8988T (cell line): ENCODE results near the gene EFS.
"Not testable (repeated sequence)": the region's sequence is repeated elsewhere in the genome, so short reads cannot be mapped to it uniquely, and the experiment has no call there.

Experiments used
- DNase-seq: peaks from one replicate; pipeline ENCODE4 v3.0.0; 2011

EFS gene

DNA sequence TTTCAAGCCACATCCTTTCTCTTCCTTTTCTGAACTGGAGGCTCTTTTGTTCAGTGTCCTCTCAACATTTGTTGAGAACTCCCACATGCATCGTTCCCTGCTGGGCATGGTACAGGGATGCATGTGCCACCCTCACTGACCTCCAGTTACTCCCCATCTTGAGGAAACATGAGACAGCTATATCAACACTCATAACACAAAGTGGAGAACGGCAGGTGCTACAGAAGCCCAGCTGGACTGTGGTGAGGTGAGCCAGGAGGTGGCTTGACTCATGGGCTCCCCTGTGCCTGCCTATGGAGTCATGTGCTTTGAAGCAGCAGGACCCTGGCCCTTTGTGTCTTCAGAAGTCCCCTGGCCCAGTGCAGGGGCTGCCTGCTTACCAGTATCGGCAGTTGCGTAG is 33.4 kb upstream of the EFS start:
- no peak for DNase-seq

DNA sequence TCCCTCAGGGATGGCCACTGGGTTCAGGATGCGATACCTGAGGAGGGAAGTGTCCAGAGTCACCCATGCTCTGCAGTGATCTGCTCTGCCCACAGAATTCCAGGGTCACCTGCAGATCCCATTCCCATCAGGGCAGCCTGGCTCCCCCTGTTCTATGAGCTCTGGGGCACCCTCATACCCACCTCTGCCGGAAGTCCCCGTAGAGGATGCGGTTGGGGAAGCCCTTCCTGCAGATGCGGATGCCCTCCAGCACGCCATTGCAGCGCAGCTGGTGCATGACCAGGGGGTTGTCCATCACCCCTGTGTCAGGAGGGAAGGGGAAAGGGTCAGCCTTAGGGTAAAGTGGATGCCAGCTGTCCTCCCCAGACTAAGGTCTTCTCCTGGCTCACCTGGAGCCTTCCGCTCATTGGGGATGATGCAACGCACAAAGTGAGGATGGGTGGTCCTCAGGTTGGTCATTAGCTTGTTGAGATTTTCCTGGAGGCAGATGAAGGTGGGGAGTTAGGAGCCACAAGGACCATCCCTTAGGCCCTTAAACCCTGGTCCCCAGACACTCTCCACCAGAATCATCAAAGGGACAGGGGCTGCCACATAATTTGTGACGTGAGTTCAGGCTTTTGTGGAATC is 31.9 kb upstream of the EFS start:
- no peak for DNase-seq

DNA sequence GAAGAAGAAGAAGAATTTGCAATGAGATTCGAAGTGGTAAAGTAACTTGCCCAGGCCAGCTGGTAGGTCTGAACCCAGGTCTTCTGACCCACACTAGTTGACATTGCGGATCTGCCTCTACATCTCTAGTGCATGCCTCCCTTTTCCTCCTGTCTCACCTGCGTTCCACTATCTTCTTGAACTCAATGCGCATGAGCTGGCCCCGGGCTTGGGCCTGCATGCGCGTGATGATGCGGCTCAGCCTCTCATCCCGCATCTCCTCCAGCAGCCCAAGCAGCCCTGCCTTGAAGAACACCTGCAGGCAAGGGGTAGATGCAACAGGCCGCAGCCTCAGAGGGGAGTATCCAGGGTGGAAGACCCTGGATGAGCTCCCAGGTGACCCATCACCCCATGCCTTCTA is 31.2 kb upstream of the EFS start:
- no peak for DNase-seq

DNA sequence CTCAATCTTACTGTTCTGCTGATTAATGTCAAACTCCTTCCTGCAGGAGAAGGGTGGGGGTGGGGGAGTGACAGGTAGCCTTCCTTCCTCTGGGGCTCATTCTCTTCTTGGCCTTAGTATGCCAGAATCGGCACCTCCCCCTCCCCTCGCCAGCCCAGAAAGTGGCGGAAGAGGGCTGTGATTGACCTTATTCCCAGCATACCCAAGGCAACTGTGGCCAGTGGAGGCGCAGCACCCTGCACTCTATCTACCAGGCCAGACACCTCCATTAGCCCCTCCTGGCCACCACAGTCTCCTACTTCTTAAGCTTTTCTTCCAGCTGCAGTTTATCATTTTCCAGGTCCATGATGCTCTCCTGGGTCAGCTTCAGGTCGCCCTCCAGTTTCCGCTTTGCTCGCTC is 27.6 kb upstream of the EFS start:
- no peak for DNase-seq

DNA sequence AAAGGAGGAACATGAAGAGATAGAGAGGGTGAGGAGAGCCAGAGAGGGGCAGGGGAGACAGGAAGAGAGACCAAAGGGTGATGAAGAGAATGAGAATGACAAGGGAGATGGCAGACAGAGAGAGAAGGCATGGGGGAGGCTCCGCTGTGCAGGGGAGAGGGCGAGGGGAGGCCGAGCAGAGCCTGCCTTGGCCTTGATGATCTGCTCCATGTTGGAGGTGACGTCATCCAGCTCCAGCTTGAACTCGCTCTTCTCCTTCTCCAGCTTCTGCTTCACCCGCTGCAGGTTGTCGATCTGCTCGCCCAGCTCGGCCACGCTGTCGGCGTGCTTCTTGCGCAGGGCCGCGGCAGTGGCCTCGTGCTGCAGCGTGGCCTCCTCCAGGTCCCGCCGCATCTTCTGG is 24.9 kb upstream of the EFS start:
- not testable (repeated sequence) for DNase-seq

DNA sequence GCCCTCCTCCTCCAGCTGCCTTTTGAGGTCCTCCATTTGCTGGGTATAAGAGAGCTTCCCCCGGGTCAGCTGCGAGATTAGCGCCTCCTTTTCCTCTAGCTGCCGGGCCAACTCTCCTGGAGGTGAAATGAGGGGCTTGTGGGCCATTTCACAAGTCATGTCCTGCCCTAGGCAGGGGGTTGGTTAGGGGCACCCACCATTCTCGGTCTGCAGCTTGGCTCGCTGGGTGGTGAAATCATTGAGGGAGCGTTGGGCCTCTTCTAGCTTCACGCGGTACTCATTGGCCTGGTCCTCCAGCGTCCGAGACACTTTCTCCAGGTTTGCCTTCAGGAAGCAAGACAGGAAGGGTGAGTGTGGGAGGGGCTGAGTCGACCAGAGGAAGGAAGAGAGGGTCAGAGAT is 24.4 kb upstream of the EFS start:
- no peak for DNase-seq

DNA sequence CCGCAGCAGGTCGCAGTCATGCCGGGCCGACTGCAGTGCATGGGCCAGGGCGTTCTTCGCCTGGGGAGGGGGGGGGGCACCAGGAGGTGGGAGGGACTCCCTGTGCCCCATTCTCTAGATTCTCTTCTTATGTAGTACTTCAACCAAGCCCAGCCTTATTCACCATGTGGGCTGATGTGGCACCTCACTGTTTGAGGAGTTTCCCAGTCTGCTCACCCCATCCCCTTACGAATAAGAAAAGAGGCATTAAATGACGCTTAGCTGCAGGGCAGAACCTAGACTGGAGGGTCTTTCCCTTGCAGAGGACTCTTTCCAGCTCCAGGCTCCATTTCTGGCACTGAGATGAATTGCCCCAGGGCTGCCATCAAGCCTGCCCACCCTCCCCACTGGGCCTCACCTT is 24.0 kb upstream of the EFS start:
- DNase-seq = no peak

DNA sequence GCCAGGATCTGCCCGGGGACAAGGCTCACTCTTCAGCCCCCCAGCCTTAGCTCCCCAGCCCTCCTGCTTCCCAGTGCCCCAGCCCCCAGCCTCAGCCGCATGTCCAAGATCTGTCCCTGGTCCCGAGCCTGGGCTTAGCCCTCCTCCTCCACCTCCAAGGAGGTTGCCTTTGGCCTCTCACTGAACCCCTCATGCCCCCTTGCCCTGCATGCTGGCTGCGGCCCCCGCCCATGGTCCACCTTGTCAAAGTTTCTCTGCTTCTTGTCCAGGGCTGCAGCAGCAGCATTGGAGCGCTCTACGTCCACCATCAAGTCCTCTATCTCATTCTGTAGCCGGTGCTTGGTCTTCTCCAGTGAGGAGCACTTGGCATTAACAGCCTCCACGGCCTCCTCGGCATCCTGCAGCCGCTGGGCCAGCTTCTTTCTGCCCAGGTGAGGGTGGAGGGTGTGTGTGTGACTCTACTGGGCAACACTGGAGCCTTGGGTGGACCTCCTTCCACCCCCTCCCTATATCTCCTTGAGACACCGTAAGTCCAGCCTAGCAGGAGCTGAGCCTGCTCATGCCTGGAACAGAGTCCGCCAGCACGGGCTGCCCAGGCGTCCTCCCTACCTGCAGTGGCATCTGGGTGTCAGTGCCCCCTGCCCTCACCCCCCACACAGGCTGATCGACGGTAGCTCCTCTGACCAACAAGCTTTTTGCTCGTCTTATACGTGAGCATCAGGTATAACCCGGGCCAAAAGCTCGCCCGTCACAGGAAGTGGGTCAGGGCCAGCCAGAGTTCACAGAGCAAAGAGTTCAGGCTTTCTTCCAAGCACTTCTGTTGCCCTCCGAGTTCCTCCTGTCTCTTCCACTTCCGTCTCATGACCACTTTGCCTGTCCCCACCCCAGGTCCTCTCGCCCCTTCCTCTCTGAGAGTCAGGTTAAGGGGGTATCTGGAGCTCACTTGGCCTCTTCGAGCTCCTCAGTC is 23.2 kb upstream of the EFS start:
- no peak for DNase-seq

DNA sequence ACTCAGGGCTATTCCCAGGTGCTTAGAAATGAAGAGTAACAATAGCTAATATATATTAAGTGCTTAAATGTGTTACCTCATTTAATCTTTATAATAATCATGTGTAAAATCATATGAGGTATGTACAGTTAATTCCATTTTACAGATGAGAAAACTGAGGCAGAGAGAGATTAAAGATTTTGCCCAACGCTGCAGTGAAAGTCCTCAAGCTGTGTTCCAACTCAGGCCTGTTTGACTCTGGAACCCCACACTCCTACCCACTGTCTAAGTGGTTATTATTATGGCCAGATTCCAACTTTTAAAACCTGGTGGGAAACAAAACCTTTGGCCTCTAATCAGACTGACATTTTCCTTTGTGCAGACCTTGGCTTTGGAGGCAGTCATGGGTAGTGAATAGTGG is 22.0 kb upstream of the EFS start:
- no peak for DNase-seq

DNA sequence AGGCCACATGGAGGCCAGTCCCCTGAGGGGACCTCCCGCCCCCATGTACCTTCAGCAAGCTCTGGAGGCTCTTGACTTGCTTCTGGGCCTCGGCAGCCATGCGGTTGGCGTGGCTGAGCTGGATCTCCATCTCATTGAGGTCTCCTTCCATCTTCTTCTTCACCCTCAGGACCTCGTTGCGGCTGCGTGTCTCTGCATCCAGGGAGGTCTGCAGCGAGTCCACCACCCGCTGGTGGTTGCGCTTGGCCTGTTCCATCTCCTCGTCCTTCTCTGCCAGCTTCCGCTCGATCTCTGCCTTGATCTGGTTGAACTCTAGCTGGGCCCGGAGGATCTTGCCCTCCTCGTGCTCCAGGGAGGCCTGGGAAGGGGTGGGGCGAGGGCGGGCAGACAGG is 21.3 kb upstream of the EFS start:
- DNase-seq = not testable (repeated sequence)

DNA sequence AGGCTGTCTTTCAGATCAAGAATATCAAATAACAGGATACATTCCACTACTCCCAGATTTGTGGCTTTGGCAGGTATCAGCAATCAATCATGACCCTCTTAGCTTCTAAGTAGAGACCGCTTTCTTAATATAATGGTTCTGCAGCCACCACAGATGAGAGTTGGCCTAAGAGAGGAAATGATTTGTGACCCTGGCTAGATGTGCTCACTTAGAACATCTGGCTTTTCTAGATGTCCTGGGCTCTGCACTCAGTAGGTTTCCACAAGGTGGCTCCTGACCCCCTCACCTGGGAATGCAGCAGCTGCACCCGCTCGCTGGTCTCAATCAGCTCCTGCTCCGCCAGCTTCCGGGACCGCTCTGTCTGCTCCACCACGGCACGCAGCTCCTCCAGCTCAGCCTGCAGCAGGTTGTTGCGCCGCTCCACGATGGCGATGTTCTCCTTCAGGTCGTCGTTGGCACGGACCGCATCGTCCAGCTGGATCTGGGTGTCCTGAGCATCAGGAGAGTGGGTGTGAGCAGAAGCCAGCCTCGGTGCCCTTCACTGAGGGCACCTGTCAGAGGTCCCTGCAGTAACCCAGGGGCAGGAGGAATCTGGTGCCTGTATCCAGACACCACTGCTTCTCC is 20.8 kb upstream of the EFS start:
- no peak for DNase-seq

DNA sequence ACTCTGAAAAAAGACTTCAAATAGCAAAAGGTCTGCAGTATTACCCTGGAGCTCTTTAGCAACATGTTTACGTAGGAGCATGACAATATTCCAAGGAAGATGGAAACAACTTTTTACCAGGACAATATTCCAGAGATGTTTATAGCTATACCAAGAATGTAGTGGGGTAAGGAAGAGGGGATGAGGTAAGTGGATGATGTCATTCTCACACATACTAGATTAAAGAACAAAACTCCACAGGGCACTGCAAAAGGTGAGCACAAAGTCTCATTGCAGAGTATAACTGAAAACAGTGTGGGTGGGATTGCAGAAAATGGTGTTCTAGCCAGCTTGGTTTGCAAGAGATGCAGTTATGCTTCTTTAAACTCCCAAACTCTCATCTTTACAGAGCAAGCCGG is 20.3 kb upstream of the EFS start:
- no peak for DNase-seq

DNA sequence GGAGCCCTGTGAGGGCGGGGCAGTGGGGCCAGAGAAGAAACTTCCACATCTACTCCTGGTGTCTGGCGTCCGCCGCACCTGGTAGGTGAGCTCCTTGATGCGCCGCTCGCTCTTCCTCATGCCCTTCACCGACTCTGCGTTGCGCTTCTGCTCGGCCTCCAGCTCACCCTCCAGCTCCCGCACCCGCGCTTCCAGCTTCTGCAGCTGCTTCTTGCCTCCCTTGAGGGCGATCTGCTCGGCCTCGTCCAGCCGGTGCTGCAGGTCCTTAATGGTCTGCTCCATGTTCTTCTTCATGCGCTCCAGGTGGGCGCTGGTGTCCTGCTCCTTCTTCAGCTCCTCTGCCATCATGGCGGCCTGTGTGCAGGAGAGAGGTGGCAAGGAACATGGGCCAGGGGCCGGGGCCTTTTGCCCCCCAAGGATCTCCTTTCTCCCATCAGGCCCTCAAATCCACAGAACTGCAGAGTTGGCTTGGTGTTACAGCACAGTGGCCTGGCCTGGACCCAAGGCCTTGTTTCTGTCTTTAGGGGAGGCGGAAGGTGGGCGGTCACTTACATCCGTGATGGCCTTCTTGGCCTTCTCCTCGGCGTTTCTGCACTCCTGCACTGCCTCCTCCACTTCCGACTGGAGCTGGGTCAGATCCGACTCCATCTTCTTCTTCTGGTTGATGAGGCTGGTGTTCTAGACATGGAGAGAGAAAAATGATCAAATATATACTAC is 19.6 kb upstream of the EFS start:
- DNase-seq = no peak

DNA sequence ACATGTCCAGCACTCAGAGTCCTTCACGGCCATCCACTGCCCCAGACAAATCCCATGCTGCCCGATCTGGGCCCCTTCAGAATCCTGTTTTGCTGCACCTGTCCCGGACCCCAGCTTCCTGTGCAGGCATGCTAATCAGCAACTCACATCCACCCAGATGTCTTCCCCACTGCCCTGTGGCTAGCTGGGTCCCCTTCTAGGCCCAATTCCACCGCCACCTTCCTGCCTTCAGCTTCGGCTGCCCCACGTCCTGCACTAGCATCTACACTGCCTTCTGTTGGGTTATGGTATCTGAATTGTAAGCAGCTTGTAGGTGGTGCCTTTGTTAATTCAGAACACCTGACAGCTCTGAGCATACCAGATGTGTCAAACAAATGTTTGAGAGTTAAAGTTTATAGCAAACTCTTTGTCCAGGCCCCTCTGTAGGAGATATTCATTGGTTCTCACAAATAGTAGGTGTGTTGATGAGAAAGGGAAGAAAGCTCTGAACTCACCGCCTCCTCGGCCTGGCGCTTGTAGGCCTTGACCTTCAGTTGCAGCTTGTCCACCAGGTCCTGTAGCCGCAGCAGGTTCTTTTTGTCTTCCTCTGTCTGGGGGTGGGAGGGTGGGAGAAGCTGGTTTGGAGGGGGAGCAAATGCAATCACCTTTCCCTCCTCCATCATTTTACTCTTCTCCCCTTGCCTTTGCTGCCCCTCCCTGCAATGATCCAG is 17.9 kb upstream of the EFS start:
- DNase-seq = no peak

DNA sequence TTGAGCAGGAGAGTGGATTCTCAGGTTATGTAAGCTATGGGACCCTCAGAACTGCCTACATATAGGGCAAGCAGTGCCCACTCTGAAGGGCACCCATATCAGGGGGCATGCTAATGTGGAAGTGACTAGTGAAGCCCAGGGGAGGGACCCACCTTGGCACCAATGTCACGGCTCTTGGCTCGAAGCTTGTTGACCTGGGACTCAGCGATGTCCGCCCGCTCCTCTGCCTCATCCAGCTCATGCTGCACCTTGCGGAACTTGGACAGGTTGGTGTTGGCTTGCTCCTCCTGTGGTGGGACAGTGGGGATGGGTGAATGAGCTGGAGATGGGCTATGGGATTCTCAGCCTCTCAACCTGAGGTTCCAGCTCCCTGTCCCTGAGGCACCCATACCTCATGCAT is 17.3 kb upstream of the EFS start:
- no peak for DNase-seq

DNA sequence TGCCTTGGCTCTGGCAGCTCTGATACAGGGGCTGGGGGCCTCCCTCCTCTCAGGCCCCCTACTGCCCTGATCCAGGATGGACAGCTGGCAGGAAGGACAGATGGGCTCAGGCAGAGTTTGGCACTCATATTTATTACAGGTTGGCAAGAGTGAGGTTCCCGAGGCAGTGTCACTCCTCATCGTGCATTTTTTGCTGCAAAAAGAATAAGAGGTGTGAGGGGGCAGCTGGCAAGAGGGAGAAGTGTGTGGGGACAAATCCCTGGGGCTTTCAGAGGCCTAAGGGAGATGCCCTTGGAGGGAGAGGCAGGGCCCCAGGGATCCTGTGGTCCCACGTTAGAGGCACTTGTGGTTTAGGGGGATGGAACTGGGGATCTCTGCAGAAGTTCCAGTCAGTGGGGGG is 16.9 kb upstream of the EFS start:
- DNase-seq = no peak

DNA sequence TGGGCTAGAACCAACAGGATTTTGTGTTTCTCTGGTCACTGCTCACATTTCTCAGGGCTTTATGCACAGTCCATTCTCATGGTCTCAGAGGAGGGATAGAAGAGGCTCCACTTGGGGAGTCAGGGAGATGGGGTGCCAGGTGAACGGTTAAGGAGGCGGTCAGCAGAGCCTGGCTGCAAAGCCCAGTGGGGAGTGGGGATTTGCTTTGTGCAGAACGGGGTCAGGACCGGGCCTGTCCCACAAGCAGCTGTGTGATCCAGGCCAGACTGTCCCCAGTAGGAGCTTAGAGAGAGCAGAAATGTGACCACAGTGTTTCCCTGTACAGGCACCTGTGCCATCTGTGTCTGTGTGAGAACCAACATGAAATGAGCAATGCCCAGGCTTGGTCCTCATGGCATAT is 16.0 kb upstream of the EFS start:
- DNase-seq = no peak

DNA sequence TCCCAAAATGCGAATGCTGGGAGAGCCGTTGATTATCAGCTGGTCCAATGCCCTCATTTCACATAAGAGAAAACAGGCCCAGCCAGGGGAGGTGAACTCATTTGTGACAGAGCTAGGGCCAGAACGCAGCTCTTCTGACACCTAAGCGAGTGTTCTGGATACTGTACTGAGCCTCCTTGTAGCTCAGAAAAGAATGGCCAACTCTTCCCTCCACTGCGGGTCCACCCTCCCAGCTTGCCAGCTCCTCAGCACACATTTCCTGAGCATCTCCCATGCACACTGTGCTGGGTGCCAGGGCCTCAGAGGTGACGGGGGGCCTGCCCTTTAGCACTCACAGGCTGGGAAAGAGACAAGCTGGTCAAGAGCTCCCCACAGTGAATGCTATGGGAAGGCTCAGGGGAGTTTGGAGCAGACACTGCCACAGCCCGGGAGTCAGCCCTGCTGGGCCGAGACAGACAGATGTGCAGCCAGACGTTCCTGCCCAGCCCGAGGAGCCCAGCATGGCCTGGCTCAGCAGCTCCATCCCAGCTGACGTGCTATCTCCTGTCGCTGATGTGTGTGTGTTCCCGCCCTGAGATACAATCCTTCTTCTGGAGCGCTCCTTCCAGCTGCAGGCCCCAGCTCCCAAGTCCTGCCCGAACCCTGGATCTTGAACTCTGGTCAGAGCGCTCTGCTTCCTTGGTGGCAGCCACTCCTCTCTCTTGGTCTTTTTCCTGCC is 15.4 kb upstream of the EFS start:
- DNase-seq = no peak

DNA sequence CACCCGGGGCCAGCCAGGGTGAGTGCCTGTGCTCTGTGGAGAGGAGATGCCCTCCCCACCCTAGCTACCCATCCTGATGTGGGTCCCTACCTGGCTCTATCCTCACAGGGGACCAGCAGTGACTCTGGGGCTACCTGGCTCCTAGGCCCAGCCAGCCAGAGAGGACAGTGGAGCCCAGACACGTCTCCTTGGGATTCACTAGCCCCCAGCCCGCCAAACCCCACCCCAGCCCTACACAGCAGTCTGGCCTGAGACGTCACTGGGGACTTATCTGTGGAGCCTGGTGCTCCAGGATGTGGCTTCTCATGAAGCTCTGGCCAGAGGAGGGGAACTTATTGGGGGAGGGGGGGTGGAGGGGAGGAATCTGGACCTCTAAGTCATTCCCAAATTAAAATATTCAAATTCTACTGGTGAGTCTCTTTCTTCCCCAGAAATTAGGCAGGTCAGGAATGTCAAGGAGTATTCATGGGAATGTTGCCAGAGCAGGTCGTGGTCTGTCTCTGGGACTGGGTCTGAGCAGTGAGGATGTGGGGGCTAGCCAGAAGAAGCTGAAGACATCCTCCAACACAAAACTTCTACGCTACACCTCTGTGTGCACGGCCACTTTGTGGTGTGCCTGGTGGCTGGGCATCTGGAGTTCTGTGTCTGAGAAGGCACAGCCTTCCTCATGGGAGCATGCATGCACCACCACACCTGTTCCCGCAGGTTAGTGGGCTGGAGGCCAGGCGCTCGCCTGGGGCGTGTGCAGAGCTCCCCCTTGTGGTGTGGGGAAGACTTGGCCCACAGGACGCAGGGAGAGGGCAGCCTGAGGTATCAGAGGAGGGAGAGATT is 14.6 kb upstream of the EFS start:
- DNase-seq = peak; percentile 71

DNA sequence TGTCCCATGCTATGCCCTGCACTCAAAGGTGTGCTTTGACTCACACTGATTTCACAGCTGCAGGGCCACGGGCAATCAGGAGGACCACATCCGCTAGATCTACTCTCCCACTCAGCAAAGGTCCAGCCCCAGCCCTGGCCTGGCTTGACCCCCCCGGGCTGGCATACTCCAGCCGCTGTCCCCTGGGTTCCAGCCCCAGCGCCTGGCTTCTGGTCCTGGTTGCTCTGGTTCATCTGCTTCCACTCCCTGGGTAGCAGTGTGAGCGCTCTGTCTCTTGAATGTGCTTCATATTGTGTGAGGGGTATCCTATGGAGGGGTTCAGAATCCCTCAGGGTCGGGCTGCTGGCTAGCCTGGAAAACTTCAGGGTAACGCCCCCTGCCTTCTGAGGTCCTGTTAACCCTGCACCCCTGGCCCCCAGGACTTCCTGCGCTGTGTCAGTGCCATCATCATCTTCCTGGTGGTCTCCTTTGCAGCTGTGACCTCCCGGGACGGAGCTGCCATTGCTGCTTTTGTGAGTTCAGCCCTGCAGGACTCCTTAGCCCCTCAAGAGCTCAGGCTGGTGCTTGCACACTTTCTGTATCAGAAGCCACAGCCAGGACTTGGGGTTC is 13.7 kb upstream of the EFS start:
- no peak for DNase-seq
